Measurements from ENCODE around the gene TMEM131L. TPM values are rescaled to one million over a fixed set of nuclear protein-coding genes. Genes with fewer than 3 reads are reported as not detected.
A peak's percentile ranks its signal among the peaks of the same experiment; 100 is the strongest.

The TMEM131L gene
- total and polyA plus RNA-seq, 12 donors: 2.7 to 33.6 (median 18.5) TPM

DNA sequence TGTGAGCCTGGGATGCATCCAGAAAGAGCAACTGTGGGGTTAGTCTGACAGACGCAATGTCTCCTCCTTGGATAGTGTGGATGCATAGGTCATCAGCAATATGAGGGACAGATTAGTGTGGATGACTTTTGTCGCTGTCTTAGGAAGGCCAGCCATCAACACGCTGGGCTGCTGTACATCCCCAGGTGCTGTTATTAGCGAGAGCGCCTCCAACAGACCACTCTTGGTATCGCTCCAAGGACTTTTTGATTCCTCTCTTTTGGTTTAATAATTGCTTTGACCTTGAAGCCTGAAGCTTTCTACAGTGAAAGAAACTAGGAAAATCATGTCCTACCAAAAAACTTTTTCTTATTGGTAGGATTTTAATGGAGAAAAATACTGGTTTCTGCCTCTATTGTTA lies 76.7 kb downstream of the TMEM131L start:
- Histone ChIP-seq H3K9me3 (no peaks in the 10 kb centered on the region), H3K4me3 (no peak overlapping the region), H3K27ac (no peak overlapping the region), H3K36me3 (no peaks in the 10 kb centered on the region), H3K27me3 (no peaks in the 10 kb centered on the region), H3K4me1 (peaks cover 0 to 69% (median 31%) of the 10 kb centered on the region in 9 donors)
- TF ChIP-seq, protein P1, sequence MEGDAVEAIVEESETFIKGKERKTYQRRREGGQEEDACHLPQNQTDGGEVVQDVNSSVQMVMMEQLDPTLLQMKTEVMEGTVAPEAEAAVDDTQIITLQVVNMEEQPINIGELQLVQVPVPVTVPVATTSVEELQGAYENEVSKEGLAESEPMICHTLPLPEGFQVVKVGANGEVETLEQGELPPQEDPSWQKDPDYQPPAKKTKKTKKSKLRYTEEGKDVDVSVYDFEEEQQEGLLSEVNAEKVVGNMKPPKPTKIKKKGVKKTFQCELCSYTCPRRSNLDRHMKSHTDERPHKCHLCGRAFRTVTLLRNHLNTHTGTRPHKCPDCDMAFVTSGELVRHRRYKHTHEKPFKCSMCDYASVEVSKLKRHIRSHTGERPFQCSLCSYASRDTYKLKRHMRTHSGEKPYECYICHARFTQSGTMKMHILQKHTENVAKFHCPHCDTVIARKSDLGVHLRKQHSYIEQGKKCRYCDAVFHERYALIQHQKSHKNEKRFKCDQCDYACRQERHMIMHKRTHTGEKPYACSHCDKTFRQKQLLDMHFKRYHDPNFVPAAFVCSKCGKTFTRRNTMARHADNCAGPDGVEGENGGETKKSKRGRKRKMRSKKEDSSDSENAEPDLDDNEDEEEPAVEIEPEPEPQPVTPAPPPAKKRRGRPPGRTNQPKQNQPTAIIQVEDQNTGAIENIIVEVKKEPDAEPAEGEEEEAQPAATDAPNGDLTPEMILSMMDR (IDR thresholded peaks at IDR 0.05): peak in 1 of 9 donors; percentile 17
- WGBS, 2 donors: 89 to 90% methylated on average over 6 of the region's 6 CpGs
- DNase-seq (no peak), ATAC-seq (no peak)
- intact Hi-C loops (cut with DNase I): no loop called here

DNA sequence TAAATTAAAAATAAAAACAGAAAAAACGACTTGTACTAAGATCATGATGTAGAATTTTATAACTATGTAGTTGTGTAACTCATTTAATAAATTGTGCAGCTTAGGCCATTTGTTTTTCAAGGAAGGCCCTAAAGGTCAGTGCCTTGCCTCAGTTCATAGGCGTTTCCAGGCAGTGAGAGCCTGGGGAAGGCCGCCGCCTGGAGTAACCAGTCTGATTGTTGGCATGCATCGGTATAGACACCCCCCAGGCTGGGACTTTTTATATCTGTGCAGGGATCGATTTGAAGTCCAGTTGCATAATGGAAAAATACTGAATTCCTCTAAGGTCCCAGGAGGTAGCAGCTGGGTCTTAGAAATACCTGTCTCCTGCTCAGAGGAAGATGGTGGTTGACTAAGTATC lies 77.2 kb downstream of the TMEM131L start:
- H3K27me3 ChIP-seq: no peaks in the 10 kb centered on the region
- H3K36me3 ChIP-seq: no peaks in the 10 kb centered on the region
- TF ChIP-seq, protein P1 (IDR thresholded peaks at IDR 0.05): no peak
- ATAC-seq (peak in 1 of 8 donors; percentile 15), DNase-seq (no peak)
- WGBS, 2 donors: 85 to 88% methylated on average over 6 of the region's 6 CpGs
- intact Hi-C loops (cut with DNase I): no loop called here
- no peak overlapping the region for H3K4me3 ChIP-seq
- H3K27ac ChIP-seq: peak overlapping the region in 1 of 10 donors; percentile 71
- H3K9me3 ChIP-seq: no peaks in the 10 kb centered on the region
- peaks cover 0 to 69% (median 26%) of the 10 kb centered on the region in 9 donors for H3K4me1 ChIP-seq

DNA sequence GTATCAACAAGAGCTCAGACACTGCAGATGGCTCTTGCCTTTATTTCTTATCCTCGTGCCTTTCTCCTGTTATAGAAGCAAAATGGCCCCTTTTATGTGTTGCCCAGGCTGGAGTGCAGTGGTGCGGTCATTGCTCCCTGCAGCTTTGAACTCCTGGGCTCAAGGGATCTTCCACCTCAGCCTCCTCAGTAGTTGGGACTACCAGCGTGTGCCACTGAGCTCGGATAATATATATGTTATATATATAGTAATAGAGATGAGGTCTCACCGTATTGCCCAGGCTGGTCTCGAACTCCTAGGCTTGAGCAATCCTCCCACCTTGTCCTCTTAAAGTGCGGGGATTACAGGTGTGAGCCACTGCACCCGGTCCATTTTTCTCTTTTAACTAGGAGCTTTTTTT lies 79.7 kb downstream of the TMEM131L start:
- peak overlapping the region in 1 of 10 donors; percentile 30 for H3K27ac ChIP-seq
- ATAC-seq (no peak), DNase-seq (no peak)
- H3K27me3 ChIP-seq: no peaks in the 10 kb centered on the region
- H3K9me3 ChIP-seq: no peaks in the 10 kb centered on the region
- peaks cover 0 to 6% (median 0%) of the 10 kb centered on the region in 9 donors for H3K36me3 ChIP-seq
- 95 to 97% methylated on average over 8 of the region's 8 CpGs for WGBS, 2 donors
- H3K4me1 ChIP-seq: peaks cover 0 to 53% (median 11%) of the 10 kb centered on the region in 9 donors
- no peak overlapping the region for H3K4me3 ChIP-seq
- TF ChIP-seq, protein P1 (IDR thresholded peaks at IDR 0.05): no peak
- intact Hi-C loops (cut with DNase I): no loop called here

DNA sequence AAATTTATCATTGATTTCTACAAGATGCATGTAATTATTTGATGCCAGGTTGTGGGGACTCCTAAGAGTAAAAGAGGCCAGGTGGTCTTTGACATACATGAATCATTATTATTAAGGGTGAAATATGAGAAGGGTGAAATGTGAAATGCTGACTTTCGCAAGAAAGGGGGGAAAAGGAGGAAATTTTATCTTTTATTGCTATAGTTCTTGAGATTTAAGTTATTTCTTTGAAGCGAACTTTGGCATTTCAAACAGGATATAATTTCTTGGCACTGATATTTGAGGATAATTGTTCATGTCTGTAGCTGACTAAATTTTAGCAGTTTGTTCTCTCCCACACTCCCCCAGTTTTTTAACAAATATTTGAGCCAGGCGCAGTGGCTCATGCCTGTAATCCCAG lies 80.1 kb downstream of the TMEM131L start:
- H3K4me1 ChIP-seq: peaks cover 0 to 48% (median 9%) of the 10 kb centered on the region in 9 donors
- ATAC-seq (no peak), DNase-seq (no peak)
- H3K27ac ChIP-seq: no peak overlapping the region
- no peak overlapping the region for H3K4me3 ChIP-seq
- intact Hi-C loops (cut with DNase I): no loop called here
- H3K36me3 ChIP-seq: peaks cover 0 to 10% (median 0%) of the 10 kb centered on the region in 9 donors
- H3K27me3 ChIP-seq: no peaks in the 10 kb centered on the region
- TF ChIP-seq, protein P1 (IDR thresholded peaks at IDR 0.05): no peak
- H3K9me3 ChIP-seq: no peaks in the 10 kb centered on the region
- 92 to 99% methylated on average over 3 of the region's 3 CpGs for WGBS, 2 donors
